ENCODE measurements around the gene CSRP3.

Gene CSRP3

GRCh38 chr11:19201737-19202605 lies at the start of gene CSRP3:
Gene CSRP3, minus strand, starts transcription at chr11:19201983. Its CDS starts 9,535 bp downstream, at chr11:19192448.
- no peak for DNase-seq

- no peak for DNase-seq
Observed at GRCh38 chr11:19251577-19251976, 49.8 kb upstream of the CSRP3 start.

GRCh38 chr11:19246816-19247215 lies 45.0 kb upstream of the CSRP3 start:
- no peak for DNase-seq

GRCh38 chr11:19245351-19245750 lies 43.6 kb upstream of the CSRP3 start:
- no peak for DNase-seq

- DNase-seq: no peak
Observed at GRCh38 chr11:19244621-19245020, 42.8 kb upstream of the CSRP3 start.

GRCh38 chr11:19244084-19244483 lies 42.3 kb upstream of the CSRP3 start:
- DNase-seq: no peak

GRCh38 chr11:19243613-19244012 lies 41.8 kb upstream of the CSRP3 start:
- no peak for DNase-seq

GRCh38 chr11:19243143-19243542 lies 41.4 kb upstream of the CSRP3 start:
- DNase-seq: no peak

- no peak for DNase-seq
Observed at GRCh38 chr11:19242179-19242932, 40.6 kb upstream of the CSRP3 start.

- no peak for DNase-seq
Observed at GRCh38 chr11:19241260-19242178, 39.7 kb upstream of the CSRP3 start.

GRCh38 chr11:19240420-19241259 lies 38.9 kb upstream of the CSRP3 start, which contains the start of gene E2F8:
Gene E2F8, minus strand, starts transcription at chr11:19240945. Its CDS starts 824 bp downstream, at chr11:19240121.
- peak; percentile 26 to 87 (median 70) for DNase-seq

- no peak for DNase-seq
Observed at GRCh38 chr11:19239039-19239438, 37.3 kb upstream of the CSRP3 start.

- DNase-seq: no peak
Observed at GRCh38 chr11:19237813-19238212, 36.0 kb upstream of the CSRP3 start.

- no peak for DNase-seq
Observed at GRCh38 chr11:19237381-19237780, 35.6 kb upstream of the CSRP3 start.

GRCh38 chr11:19234231-19234817 lies 32.5 kb upstream of the CSRP3 start:
- no peak for DNase-seq

GRCh38 chr11:19232910-19233503 lies 31.2 kb upstream of the CSRP3 start:
- DNase-seq: no peak

GRCh38 chr11:19229671-19230070 lies 27.9 kb upstream of the CSRP3 start:
- no peak for DNase-seq

GRCh38 chr11:19228968-19229367 lies 27.2 kb upstream of the CSRP3 start:
- no peak for DNase-seq

- no peak for DNase-seq
Observed at GRCh38 chr11:19226378-19227195, 24.8 kb upstream of the CSRP3 start.

GRCh38 chr11:19225581-19225980 lies 23.8 kb upstream of the CSRP3 start:
- no peak for DNase-seq
